ENCODE measurements around the gene ALK. TPM values are rescaled to one million over a fixed set of nuclear protein-coding genes. Genes with fewer than 3 reads are reported as not detected.

ALK gene
- polyA plus RNA-seq, 2 of the 4 experiments (the other 2 are of a cell fraction) = not detected

GRCh38 chr2:29368659-29369040 lies 552.7 kb downstream of the ALK start:
- TF ChIP-seq ELK1 (IDR thresholded peaks at IDR 0.05; ENCODE audit: low read depth, low read length) (no peak), RARB (CRISPR knock-in tag; IDR thresholded peaks at IDR 0.05) (no peak), PBX3 (IDR thresholded peaks at IDR 0.05) (no peak), POLR2A (IDR thresholded peaks at IDR 0.05; ENCODE audit: low read length) (no peak), ZC3H11A (IDR thresholded peaks at IDR 0.05) (no peak), GATA3 (IDR thresholded peaks at IDR 0.05; ENCODE audit: borderline replicate concordance) (no peak), JUN (IDR thresholded peaks at IDR 0.05) (no peak), REST (IDR thresholded peaks at IDR 0.05) (no peak), E2F6 (IDR thresholded peaks at IDR 0.05; ENCODE audit: borderline replicate concordance, low read depth) (no peak), KDM5A (IDR thresholded peaks at IDR 0.05) (no peak), TP53 (CRISPR knock-in tag; IDR thresholded peaks at IDR 0.05) (no peak), FOXS1 (CRISPR knock-in tag; IDR thresholded peaks at IDR 0.05) (no peak), CTCF (IDR thresholded peaks at IDR 0.05) (no peak), SREBF2 (IDR thresholded peaks at IDR 0.05) (no peak), CHD2 (IDR thresholded peaks at IDR 0.05; ENCODE audit: low read length, partially characterized antibody) (no peak), CHD4 (IDR thresholded peaks at IDR 0.05; ENCODE audit: borderline replicate concordance) (no peak), EHF (CRISPR knock-in tag; IDR thresholded peaks at IDR 0.05) (no peak)
- DNase-seq (ENCODE audit: low read depth in 1 of 2, low spot score in 1 of 2) = no peak
- no peaks in the 10 kb centered on the region for H3K4me1 ChIP-seq
- POLR2A ChIA-PET = no interaction called here
- no peaks in the 10 kb centered on the region for H3K9me3 ChIP-seq
- WGBS (ENCODE audit: missing lambda C conversion rate) = 3% methylated on average over 3 of the region's 3 CpGs
- CTCF ChIA-PET = no interaction called here
- no peak overlapping the region for H3K27ac ChIP-seq
- FAIRE-seq = no peak
- no peak overlapping the region for H3K4me3 ChIP-seq
- no peak overlapping the region for H3K4me2 ChIP-seq
- ATAC-seq = no peak

- no peak for DNase-seq (ENCODE audit: low read depth in 1 of 2, low spot score in 1 of 2)
- Histone ChIP-seq H3K4me1 (no peaks in the 10 kb centered on the region), H3K4me2 (no peak overlapping the region), H3K9me3 (no peaks in the 10 kb centered on the region), H3K27ac (no peak overlapping the region), H3K4me3 (no peak overlapping the region)
- ATAC-seq = no peak
- CTCF ChIA-PET = interaction anchor here (1.0 kb wide), 1 partner anchor 12 kb away, joined by 4 read pairs; no protein-coding TSS in a partner anchor
- POLR2A ChIA-PET = no interaction called here
- 22% methylated on average over 3 of the region's 3 CpGs for WGBS (ENCODE audit: missing lambda C conversion rate)
- no peak for FAIRE-seq
- TF ChIP-seq KDM1A (IDR thresholded peaks at IDR 0.05; ENCODE audit: low read depth) (no peak), CBX8 (IDR thresholded peaks at IDR 0.05) (no peak), CBX2 (IDR thresholded peaks at IDR 0.05; ENCODE audit: borderline replicate concordance, low read depth) (no peak), MAX (IDR thresholded peaks at IDR 0.05) (no peak), HMGXB4 (CRISPR knock-in tag; IDR thresholded peaks at IDR 0.05; ENCODE audit: borderline replicate concordance) (no peak), CTCF (IDR thresholded peaks at IDR 0.05) (no peak), RFX5 (IDR thresholded peaks at IDR 0.05) (no peak), RARB (CRISPR knock-in tag; IDR thresholded peaks at IDR 0.05) (no peak)
These were observed 553.3 kb downstream of the ALK start for GRCh38 chr2:29367986-29368658.

Data from A549 (cell line).